ENCODE data around the gene GMPR2. TPM values are rescaled to one million over a fixed set of nuclear protein-coding genes. Genes with fewer than 3 reads are reported as not detected.

GMPR2 gene
- total RNA-seq, 1 donor from 2014 or later = 55.8 TPM

DNA sequence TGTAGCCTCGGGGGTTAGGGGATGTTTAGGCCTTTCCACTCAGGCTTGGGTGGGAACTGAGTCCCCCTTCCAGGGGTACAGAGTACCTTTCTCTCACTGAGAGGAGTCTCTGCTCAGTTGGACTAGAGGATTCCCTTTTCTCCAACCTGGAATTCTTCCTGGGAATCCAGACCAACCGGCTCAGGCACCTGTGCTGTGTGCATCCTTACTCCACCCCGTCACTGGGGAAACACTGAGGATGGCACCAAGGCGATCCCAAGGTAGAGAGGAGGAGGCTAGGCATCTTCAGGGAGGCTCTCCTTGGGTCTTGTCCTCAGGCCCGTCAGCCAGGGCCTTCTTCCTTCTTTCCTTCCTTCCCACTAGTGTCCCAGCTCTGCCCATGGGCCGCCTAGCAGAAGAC lies 31.1 kb downstream of the GMPR2 start:
- DNase-seq = no peak
- H3K9me3 Mint-ChIP-seq (ENCODE audit: unreplicated experiment) = peaks cover 1% of the 10 kb centered on the region
- TF ChIP-seq, protein P1, sequence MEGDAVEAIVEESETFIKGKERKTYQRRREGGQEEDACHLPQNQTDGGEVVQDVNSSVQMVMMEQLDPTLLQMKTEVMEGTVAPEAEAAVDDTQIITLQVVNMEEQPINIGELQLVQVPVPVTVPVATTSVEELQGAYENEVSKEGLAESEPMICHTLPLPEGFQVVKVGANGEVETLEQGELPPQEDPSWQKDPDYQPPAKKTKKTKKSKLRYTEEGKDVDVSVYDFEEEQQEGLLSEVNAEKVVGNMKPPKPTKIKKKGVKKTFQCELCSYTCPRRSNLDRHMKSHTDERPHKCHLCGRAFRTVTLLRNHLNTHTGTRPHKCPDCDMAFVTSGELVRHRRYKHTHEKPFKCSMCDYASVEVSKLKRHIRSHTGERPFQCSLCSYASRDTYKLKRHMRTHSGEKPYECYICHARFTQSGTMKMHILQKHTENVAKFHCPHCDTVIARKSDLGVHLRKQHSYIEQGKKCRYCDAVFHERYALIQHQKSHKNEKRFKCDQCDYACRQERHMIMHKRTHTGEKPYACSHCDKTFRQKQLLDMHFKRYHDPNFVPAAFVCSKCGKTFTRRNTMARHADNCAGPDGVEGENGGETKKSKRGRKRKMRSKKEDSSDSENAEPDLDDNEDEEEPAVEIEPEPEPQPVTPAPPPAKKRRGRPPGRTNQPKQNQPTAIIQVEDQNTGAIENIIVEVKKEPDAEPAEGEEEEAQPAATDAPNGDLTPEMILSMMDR (IDR thresholded peaks at IDR 0.05; ENCODE audit: partially characterized antibody, unreplicated experiment) = no peak
- H3K36me3 Mint-ChIP-seq (ENCODE audit: unreplicated experiment) = no peaks in the 10 kb centered on the region
- H3K4me3 Mint-ChIP-seq (ENCODE audit: unreplicated experiment) = no peak overlapping the region
- H3K27ac Mint-ChIP-seq (ENCODE audit: unreplicated experiment) = no peak overlapping the region
- H3K27me3 Mint-ChIP-seq (ENCODE audit: unreplicated experiment) = peaks cover 7% of the 10 kb centered on the region
- no peaks in the 10 kb centered on the region for H3K4me1 Mint-ChIP-seq (ENCODE audit: low read depth, unreplicated experiment)

DNA sequence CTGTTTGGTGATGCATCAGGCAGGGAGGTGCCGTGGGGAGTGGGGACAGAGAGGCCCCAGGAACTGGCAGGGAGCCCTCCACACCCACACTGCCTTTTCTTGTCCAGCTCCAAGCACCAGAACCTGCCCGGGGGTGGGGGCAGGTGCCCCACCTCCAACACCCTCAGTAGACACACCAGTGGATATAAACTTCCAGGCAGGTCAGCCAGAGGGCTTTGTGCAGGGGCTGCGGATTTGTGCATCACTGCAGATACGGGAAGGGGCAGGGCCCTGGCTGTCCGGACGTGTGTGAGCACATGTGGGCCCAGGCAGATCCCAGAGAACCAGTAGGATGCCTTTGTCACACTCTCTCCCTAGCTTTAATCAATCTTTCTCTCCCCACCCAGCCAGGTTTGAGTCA lies 31.6 kb downstream of the GMPR2 start:
- no peaks in the 10 kb centered on the region for H3K4me1 Mint-ChIP-seq (ENCODE audit: low read depth, unreplicated experiment)
- H3K36me3 Mint-ChIP-seq (ENCODE audit: unreplicated experiment) = no peaks in the 10 kb centered on the region
- H3K27ac Mint-ChIP-seq (ENCODE audit: unreplicated experiment) = no peak overlapping the region
- TF ChIP-seq, protein P1 (IDR thresholded peaks at IDR 0.05; ENCODE audit: partially characterized antibody, unreplicated experiment) = no peak
- H3K4me3 Mint-ChIP-seq (ENCODE audit: unreplicated experiment) = no peak overlapping the region
- DNase-seq = no peak
- H3K9me3 Mint-ChIP-seq (ENCODE audit: unreplicated experiment) = peaks cover 1% of the 10 kb centered on the region
- peaks cover 7% of the 10 kb centered on the region for H3K27me3 Mint-ChIP-seq (ENCODE audit: unreplicated experiment)

DNA sequence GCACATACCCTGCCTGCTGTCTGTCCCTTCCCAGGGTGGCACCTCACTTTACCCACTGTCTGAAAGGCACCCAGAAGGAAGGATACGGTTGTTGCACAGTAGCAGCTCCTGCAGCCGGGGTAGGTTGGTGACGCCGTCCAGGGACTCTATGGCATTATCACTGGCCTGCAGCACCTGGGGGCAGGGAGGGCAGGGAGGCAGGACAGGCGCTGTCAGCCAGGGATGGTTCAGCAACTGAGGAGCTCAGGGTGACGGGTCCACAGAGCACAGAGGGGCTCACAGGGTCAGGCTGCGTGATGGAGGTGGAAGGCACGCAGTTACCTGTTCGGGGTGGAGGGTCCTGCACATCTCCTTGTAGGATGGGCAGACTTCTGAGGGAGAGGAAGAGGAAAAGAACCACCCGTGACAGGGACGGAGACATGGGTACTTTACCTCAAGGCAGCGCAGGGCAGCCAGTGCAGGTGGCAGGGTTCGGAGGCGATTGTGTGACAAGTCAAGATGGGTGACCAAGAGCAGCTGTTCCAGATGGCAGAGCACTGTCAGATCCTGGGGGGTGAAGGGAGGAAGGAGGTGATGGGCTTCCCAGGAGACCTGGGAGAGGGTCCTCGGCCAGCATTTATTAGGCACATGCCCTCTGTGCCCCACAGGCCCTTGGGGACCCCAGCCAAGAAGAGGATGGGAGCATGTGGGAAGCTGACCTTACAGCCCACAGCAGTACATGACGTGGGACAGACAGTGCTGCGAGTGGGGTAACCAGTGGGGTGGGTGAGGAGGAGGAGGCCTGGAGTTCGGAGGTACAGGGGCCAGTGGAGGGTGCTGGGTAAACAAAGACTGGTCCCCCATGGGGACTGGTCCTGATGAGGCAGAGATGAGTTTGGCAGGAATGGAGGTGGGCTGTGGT lies 33.9 kb downstream of the GMPR2 start:
- peaks cover 9% of the 10 kb centered on the region for H3K27me3 Mint-ChIP-seq (ENCODE audit: unreplicated experiment)
- TF ChIP-seq, protein P1 (IDR thresholded peaks at IDR 0.05; ENCODE audit: partially characterized antibody, unreplicated experiment) = no peak
- H3K4me1 Mint-ChIP-seq (ENCODE audit: low read depth, unreplicated experiment) = no peaks in the 10 kb centered on the region
- no peak for DNase-seq
- no peaks in the 10 kb centered on the region for H3K36me3 Mint-ChIP-seq (ENCODE audit: unreplicated experiment)
- H3K4me3 Mint-ChIP-seq (ENCODE audit: unreplicated experiment) = no peak overlapping the region
- H3K27ac Mint-ChIP-seq (ENCODE audit: unreplicated experiment) = no peak overlapping the region
- peaks cover 1% of the 10 kb centered on the region for H3K9me3 Mint-ChIP-seq (ENCODE audit: unreplicated experiment)

DNA sequence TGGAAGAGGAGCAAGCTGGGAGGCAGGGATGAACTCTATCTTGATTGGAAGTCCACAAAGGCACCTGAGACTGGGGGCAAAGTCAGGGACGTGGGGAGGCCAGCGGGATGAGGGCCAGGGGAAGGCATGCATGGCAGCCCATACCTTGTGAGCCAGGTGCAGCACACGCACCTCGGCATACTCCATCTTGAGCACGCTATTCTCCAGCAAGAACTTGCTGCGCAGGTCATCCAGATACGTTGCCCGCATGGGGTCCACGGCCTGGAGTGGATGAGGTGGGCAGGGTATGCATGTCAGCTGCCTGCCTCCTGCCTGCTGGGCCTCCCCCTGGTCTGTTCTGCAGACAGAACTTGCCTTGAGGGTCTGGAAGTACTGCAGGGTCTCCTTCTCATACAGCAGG lies 34.8 kb downstream of the GMPR2 start:
- TF ChIP-seq, protein P1 (IDR thresholded peaks at IDR 0.05; ENCODE audit: partially characterized antibody, unreplicated experiment) = no peak
- Mint-ChIP-seq H3K36me3 (ENCODE audit: unreplicated experiment) (peaks cover 4% of the 10 kb centered on the region), H3K27me3 (ENCODE audit: unreplicated experiment) (peaks cover 13% of the 10 kb centered on the region), H3K27ac (ENCODE audit: unreplicated experiment) (no peak overlapping the region), H3K4me1 (ENCODE audit: low read depth, unreplicated experiment) (peaks cover 4% of the 10 kb centered on the region), H3K4me3 (ENCODE audit: unreplicated experiment) (no peak overlapping the region), H3K9me3 (ENCODE audit: unreplicated experiment) (no peaks in the 10 kb centered on the region)
- DNase-seq = no peak

DNA sequence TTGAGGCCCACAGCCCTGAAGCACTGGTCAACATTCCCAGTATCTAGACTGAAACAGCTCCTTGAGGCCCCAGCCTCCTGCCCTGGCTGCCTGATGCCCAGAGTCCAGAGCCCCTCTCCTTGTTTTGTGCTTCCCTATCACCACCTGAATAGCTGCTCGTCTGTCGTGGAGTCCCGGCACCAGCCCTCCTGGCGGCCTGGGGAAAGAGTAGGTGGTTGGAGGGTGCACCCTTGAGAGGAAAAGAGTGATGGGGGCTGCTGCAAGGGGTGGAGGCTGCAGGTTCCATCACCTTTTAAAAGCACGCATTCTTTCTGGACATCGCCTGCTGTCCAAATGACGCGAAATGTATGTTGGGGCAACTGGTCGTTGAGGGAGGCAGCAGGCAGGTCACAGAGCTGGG lies 35.5 kb downstream of the GMPR2 start:
- no peak overlapping the region for H3K27ac Mint-ChIP-seq (ENCODE audit: unreplicated experiment)
- peaks cover 4% of the 10 kb centered on the region for H3K36me3 Mint-ChIP-seq (ENCODE audit: unreplicated experiment)
- TF ChIP-seq, protein P1 (IDR thresholded peaks at IDR 0.05; ENCODE audit: partially characterized antibody, unreplicated experiment) = no peak
- H3K9me3 Mint-ChIP-seq (ENCODE audit: unreplicated experiment) = peaks cover 2% of the 10 kb centered on the region
- no peak for DNase-seq
- H3K27me3 Mint-ChIP-seq (ENCODE audit: unreplicated experiment) = peaks cover 13% of the 10 kb centered on the region
- peaks cover 4% of the 10 kb centered on the region for H3K4me1 Mint-ChIP-seq (ENCODE audit: low read depth, unreplicated experiment)
- H3K4me3 Mint-ChIP-seq (ENCODE audit: unreplicated experiment) = no peak overlapping the region
